ENCODE results near the gene CARM1.

The CARM1 gene

GRCh38 chr19:10911579-10912363 is 40.4 kb downstream of the CARM1 start:
- DNase-seq: no peak

- no peak for DNase-seq
Observed at GRCh38 chr19:10912619-10913018, 41.3 kb downstream of the CARM1 start.

- no peak for DNase-seq
Observed at GRCh38 chr19:10913716-10914340, 42.5 kb downstream of the CARM1 start.

GRCh38 chr19:10915130-10916091 is 44.1 kb downstream of the CARM1 start:
- DNase-seq: no peak

- no peak for DNase-seq
Observed at GRCh38 chr19:10916602-10917001, 45.2 kb downstream of the CARM1 start.

- DNase-seq: no peak
Observed at GRCh38 chr19:10918359-10918758, 47.0 kb downstream of the CARM1 start.

GRCh38 chr19:10919352-10920287 is 48.3 kb downstream of the CARM1 start:
- no peak for DNase-seq

- DNase-seq: no peak
Observed at GRCh38 chr19:10920288-10920655, 48.9 kb downstream of the CARM1 start.

- no peak for DNase-seq
Observed at GRCh38 chr19:10920781-10921180, 49.4 kb downstream of the CARM1 start.

- no peak for DNase-seq
Observed at GRCh38 chr19:10921199-10921909, 50.0 kb downstream of the CARM1 start.

- DNase-seq: no peak
Observed at GRCh38 chr19:10921910-10922637, 50.7 kb downstream of the CARM1 start.

GRCh38 chr19:10922638-10923014 is 51.3 kb downstream of the CARM1 start:
- no peak for DNase-seq

GRCh38 chr19:10923260-10924112 is 52.1 kb downstream of the CARM1 start:
- no peak for DNase-seq

GRCh38 chr19:10924597-10924996 is 53.2 kb downstream of the CARM1 start:
- DNase-seq: no peak

GRCh38 chr19:10927730-10928562 is 56.6 kb downstream of the CARM1 start:
- DNase-seq: peak; percentile 79

GRCh38 chr19:10928563-10929401 is 57.4 kb downstream of the CARM1 start, which contains the start of the genes TIMM29 and YIPF2:
TIMM29 (plus strand) TSS chr19:10928811; CDS start chr19:10928823, 12 bp downstream.
YIPF2 (minus strand) TSS chr19:10928639; CDS start chr19:10928410, 229 bp downstream.
- peak; percentile 100 for DNase-seq

GRCh38 chr19:10929402-10929794 is 58.0 kb downstream of the CARM1 start:
- no peak for DNase-seq

Measured in OCI-M1 (cell line).